H1 (cell line): Measurements from ENCODE around the gene ZNF512. TPM values are rescaled to one million over a fixed set of nuclear protein-coding genes. Genes with fewer than 3 reads are reported as not detected.

ENCODE experiments used
- CTCF ChIA-PET: fragments of 300-600 bp; sonication (Branson Sonifier 250); formaldehyde crosslinking; loops from one replicate; lab custom pipeline; 2021; ENCODE audit not compliant: partially characterized antibody; lab: Charles Lee
- POLR2A ChIA-PET: fragments of 300-600 bp; sonication (Branson Sonifier 250); formaldehyde crosslinking; loops from one replicate; lab custom pipeline; 2021; ENCODE audit warnings: inconsistent platforms; ENCODE audit not compliant: partially characterized antibody; lab: Charles Lee
- DNase-seq, 2 experiments: peaks; one replicate each; pipeline versions ENCODE4 v3.0.0 to v3.0.0-alpha.2; 2010 to 2022; ENCODE audit warnings: low spot score in 2 of 2, low read depth in 1 of 2, mixed read lengths in 1 of 2
- FAIRE-seq: peaks from 2 replicates; lab custom pipeline; 2011; peaks lifted over from hg19 to GRCh38; lab: Jason Lieb, UNC
- H2AFZ ChIP-seq: 2 replicates; pipeline ENCODE4 v1.8.1; 2012; ENCODE audit warnings: low read length, inconsistent platforms
- H2AK5ac ChIP-seq: 2 replicates; pipeline ENCODE4 v1.6.1; 2013; ENCODE audit warnings: low read depth, low read length
- H2BK120ac ChIP-seq: replicated peaks from 2 replicates; pipeline ENCODE3; 2013; ENCODE audit warnings: low read depth, low read length, inconsistent platforms
- H2BK12ac ChIP-seq: 2 replicates; pipeline ENCODE4 v1.6.1; 2013; ENCODE audit warnings: low read depth, low read length
- H2BK15ac ChIP-seq: 2 replicates; pipeline ENCODE4 v1.6.1; 2013; ENCODE audit warnings: low read length
- H2BK20ac ChIP-seq: 2 replicates; pipeline ENCODE4 v1.6.1; 2013; ENCODE audit warnings: low read length
- H2BK5ac ChIP-seq: 2 replicates; pipeline ENCODE4 v1.6.1; 2013; ENCODE audit warnings: low read depth, low read length
- H3K14ac ChIP-seq: 2 replicates; pipeline ENCODE4 v1.6.1; 2013; ENCODE audit warnings: inconsistent platforms; ENCODE audit not compliant: insufficient read length
- H3K18ac ChIP-seq: 2 replicates; pipeline ENCODE4 v1.6.1; 2013; ENCODE audit warnings: low read length; ENCODE audit errors: extremely low read depth
- H3K23ac ChIP-seq: 2 replicates; pipeline ENCODE4 v1.6.1; 2013; ENCODE audit warnings: inconsistent platforms; ENCODE audit not compliant: insufficient read length
- H3K23me2 ChIP-seq: 2 replicates; pipeline ENCODE4 v1.6.1; 2013; ENCODE audit warnings: low read depth, low read length
- H3K27ac ChIP-seq: 2 replicates; pipeline ENCODE4 v1.6.1; 2011; ENCODE audit warnings: low read depth, low read length, inconsistent platforms
- H3K27me3 ChIP-seq, 4 experiments: replicated peaks in 1 of 4; 1 replicate in 1 of 4; 2 replicates in 3 of 4; pipeline versions ENCODE4 v1.6.1 to v1.8.1; 2011 to 2013; ENCODE audit warnings: low read length in 3 of 4, mild to moderate bottlenecking in 3 of 4, inconsistent platforms in 2 of 4, mixed read lengths in 2 of 4, moderate library complexity in 1 of 4; ENCODE audit not compliant: control insufficient read depth in 3 of 4, insufficient read depth in 3 of 4; ENCODE audit errors: extremely low read depth in 1 of 4
- H3K36me3 ChIP-seq, 4 experiments: 2 replicates each; pipeline versions ENCODE4 v1.6.1 to v1.8.1; 2011 to 2013; ENCODE audit warnings: mild to moderate bottlenecking in 4 of 4, low read length in 3 of 4, moderate library complexity in 2 of 4, control low read depth in 1 of 4, inconsistent platforms in 1 of 4; ENCODE audit not compliant: insufficient read depth in 4 of 4, control insufficient read depth in 2 of 4
- H3K4ac ChIP-seq: replicated peaks from 2 replicates; pipeline ENCODE3; 2013; ENCODE audit warnings: low read length, low read depth, mixed read lengths, inconsistent platforms; ENCODE audit not compliant: insufficient read length
- H3K4me1 ChIP-seq, 4 experiments: replicated peaks in 1 of 4; 1 replicate in 1 of 4; 2 replicates in 3 of 4; pipeline versions ENCODE4 v1.6.1 to v1.8.1; 2011 to 2013; ENCODE audit warnings: low read length in 3 of 4, inconsistent platforms in 2 of 4, mixed read lengths in 1 of 4; ENCODE audit not compliant: insufficient read depth in 4 of 4, control insufficient read depth in 3 of 4
- H3K4me2 ChIP-seq, 2 experiments: 2 replicates each; pipeline versions ENCODE4 v1.6.1 to v1.8.1; 2011 to 2013; ENCODE audit warnings: low read depth in 2 of 2, low read length in 2 of 2, control low read depth in 1 of 2, inconsistent platforms in 1 of 2, mild to moderate bottlenecking in 1 of 2; ENCODE audit not compliant: insufficient read depth in 1 of 2
- H3K4me3 ChIP-seq, 4 experiments: fragments of 200-600, 300-600 bp in 1 of 4; sonication (generic), shearing (Covaris generic), sonication (Bioruptor Twin) in 1 of 4; 2 replicates each; pipeline versions ENCODE4 v1.5.1 to v1.8.1; 2011 to 2016; ENCODE audit warnings: low read length in 4 of 4, low read depth in 3 of 4, control low read depth in 2 of 4, inconsistent platforms in 2 of 4, mild to moderate bottlenecking in 2 of 4, mixed read lengths in 1 of 4, moderate library complexity in 1 of 4; ENCODE audit not compliant: insufficient read depth in 2 of 4; ENCODE audit errors: extremely low read depth in 1 of 4
- H3K56ac ChIP-seq: replicated peaks from 2 replicates; pipeline ENCODE3; 2013; ENCODE audit warnings: low read depth, mild to moderate bottlenecking, mixed read lengths, low read length, inconsistent platforms; ENCODE audit not compliant: insufficient read length
- H3K79me1 ChIP-seq: 2 replicates; pipeline ENCODE4 v1.6.1; 2013; ENCODE audit warnings: low read depth, low read length, control low read depth
- H3K79me2 ChIP-seq, 2 experiments: 2 replicates each; pipeline versions ENCODE4 v1.6.1 to v1.8.1; 2012 to 2013; ENCODE audit warnings: low read length in 2 of 2, mild to moderate bottlenecking in 2 of 2, inconsistent platforms in 1 of 2; ENCODE audit not compliant: insufficient read depth in 2 of 2, control insufficient read depth in 1 of 2
- H3K9ac ChIP-seq, 4 experiments: replicated peaks in 1 of 4; 1 replicate in 1 of 4; 2 replicates in 3 of 4; pipeline versions ENCODE4 v1.6.1 to v1.8.1; 2011 to 2013; ENCODE audit warnings: low read depth in 3 of 4, low read length in 3 of 4, control low read depth in 2 of 4, mild to moderate bottlenecking in 2 of 4, moderate library complexity in 2 of 4, inconsistent platforms in 1 of 4; ENCODE audit errors: extremely low read depth in 1 of 4
- H3K9me3 ChIP-seq, 2 experiments: 2 replicates each; pipeline versions ENCODE4 v1.6.1 to v1.8.1; 2012 to 2013; ENCODE audit warnings: mild to moderate bottlenecking in 2 of 2, moderate library complexity in 2 of 2, control low read depth in 1 of 2, inconsistent platforms in 1 of 2, low read depth in 1 of 2, low read length in 1 of 2, mixed read lengths in 1 of 2; ENCODE audit not compliant: insufficient read depth in 2 of 2
- H4K20me1 ChIP-seq, 2 experiments: replicated peaks in 1 of 2; 2 replicates each; pipeline versions ENCODE3 to v1.8.1; 2011 to 2013; ENCODE audit warnings: inconsistent platforms in 2 of 2, low read length in 2 of 2, mild to moderate bottlenecking in 1 of 2; ENCODE audit not compliant: insufficient read depth in 2 of 2, control insufficient read depth in 1 of 2
- H4K5ac ChIP-seq: 2 replicates; pipeline ENCODE4 v1.6.1; 2013; ENCODE audit warnings: low read length, low read depth, mixed read lengths, inconsistent platforms; ENCODE audit not compliant: insufficient read length
- H4K8ac ChIP-seq: 2 replicates; pipeline ENCODE4 v1.8.0; 2013; ENCODE audit warnings: mild to moderate bottlenecking, moderate library complexity, low read length, inconsistent platforms; ENCODE audit not compliant: insufficient read depth; ENCODE audit errors: extremely low read depth
- H4K91ac ChIP-seq: replicated peaks from 2 replicates; pipeline ENCODE3; 2013; ENCODE audit warnings: low read length, mixed read lengths, inconsistent platforms; ENCODE audit not compliant: insufficient read length
- EZH2 ChIP-seq: fragments of 200-600 bp; sonication (generic); IDR thresholded peaks from 2 replicates; pipeline ENCODE4 v1.7.1; 2012; ENCODE audit warnings: low read depth, mild to moderate bottlenecking, moderate library complexity, low read length, inconsistent platforms; ENCODE audit not compliant: severe bottlenecking
- KDM1A ChIP-seq: fragments of 200-600, 300-600 bp; sonication (generic); IDR thresholded peaks from 2 replicates; pipeline ENCODE4 v1.7.1; 2016; ENCODE audit warnings: mild to moderate bottlenecking, low read length, borderline replicate concordance
- NRF1 ChIP-seq: IDR thresholded peaks from 2 replicates; pipeline ENCODE4 v1.6.1; 2011; ENCODE audit warnings: mild to moderate bottlenecking, low read depth, low read length, improper control_type of control experiment
- POU5F1 ChIP-seq: IDR thresholded peaks from 2 replicates; pipeline ENCODE4 v1.6.1; 2011; ENCODE audit warnings: low read depth, mild to moderate bottlenecking, low read length, moderate library complexity
- WGBS, 2 experiments: shearing (Covaris generic) in 1 of 2; methylation state at CpG; one replicate each; pipeline versions ENCODE4 v1.1.6 to v1.1.7; 2013 to 2015; ENCODE audit warnings: low lambda C conversion rate in 2 of 2, mixed read lengths in 2 of 2, inconsistent platforms in 1 of 2, low coverage in 1 of 2, missing lambda C conversion rate in 1 of 2; ENCODE audit not compliant: insufficient replicate concordance in 2 of 2, insufficient coverage in 1 of 2, insufficient read length in 1 of 2; ENCODE audit errors: extremely low coverage in 1 of 2, missing lambda C conversion rate in 1 of 2; 5-methylcytosine and 5-hydroxymethylcytosine counted together
- polyA plus RNA-seq, 7 experiments: library from polyadenylated mRNA; depleted of rRNA in 3 of 7; stranded (reverse) in 5 of 7; unstranded in 2 of 7; fragments of >200 nt in 5 of 7; fragments of 200-250 nt in 2 of 7; gene quantifications; 1 replicate in 5 of 7; 2 replicates in 1 of 7; 4 replicates in 1 of 7; pipeline versions ENCODE4 v1.2.1 to v1.2.3, GENCODE V29; 2011 to 2013; ENCODE audit warnings: missing spikeins in 2 of 7, mixed read lengths in 2 of 7
- total RNA-seq: library from RNA; stranded (reverse); fragmentation: NEBNext Ultra II Directional; extraction: Animal tissue kit (Norgen Biotek cat#: 25700); gene quantifications from 2 replicates; pipeline ENCODE4 v1.2.1, GENCODE V29; 2021
- TF ChIP-seq, protein P1 (sequence below): IDR thresholded peaks from 2 replicates; pipeline ENCODE4 v1.6.1; 2011; ENCODE audit warnings: low read depth, mild to moderate bottlenecking, low read length; ENCODE audit not compliant: insufficient read depth

The ZNF512 gene
- total and polyA plus RNA-seq, 2 of the 8 experiments (the other 6 are each of a cell fraction or from before 2014, with no cell fraction given): 17.6 to 37.9 TPM

DNA sequence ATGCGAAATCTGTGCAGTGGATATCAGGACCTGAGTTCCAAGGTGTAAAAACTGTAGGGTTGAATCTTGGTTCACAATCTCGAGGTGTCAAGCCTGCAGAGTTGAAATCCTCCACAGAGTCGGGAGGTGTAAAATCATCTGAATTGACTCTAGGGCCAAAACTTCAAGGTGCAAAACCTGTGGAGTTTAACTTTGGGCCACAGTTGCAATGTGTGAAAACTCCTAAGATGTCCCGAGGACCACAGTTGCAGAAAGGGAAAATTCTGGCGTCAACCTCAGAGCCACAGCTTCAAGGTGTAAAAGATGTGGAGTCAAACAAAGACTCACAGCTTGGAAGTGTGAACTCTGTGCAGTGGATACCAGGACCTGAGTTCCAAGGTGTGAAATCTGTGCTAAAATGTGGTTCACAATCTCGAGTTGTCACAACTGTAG is 9.8 kb upstream of the ZNF512 start:
- H3K56ac ChIP-seq: no peak overlapping the region
- H3K4me2 ChIP-seq: no peak overlapping the region
- peaks cover 5% of the 10 kb centered on the region in 2 experiments; a peak in 1 of 4 replicates for H3K9me3 ChIP-seq
- WGBS, 2 experiments: 75% methylated on average over 6 of the region's 6 CpGs; no CpG with 5 or more reads in 1 of the 2 experiments
- no peaks in the 10 kb centered on the region for H3K79me2 ChIP-seq
- H4K20me1 ChIP-seq: no peaks in the 10 kb centered on the region
- ChIA-PET POLR2A (interaction anchor here (2.7 kb wide), 1 partner anchor 10 kb away, joined by 12 read pairs; the partner anchor contains the start of gene ZNF512), CTCF (no interaction called here)
- H3K27ac ChIP-seq: no peak overlapping the region
- no peak overlapping the region for H2AFZ ChIP-seq
- H4K5ac ChIP-seq: no peak overlapping the region
- no peak overlapping the region for H2BK15ac ChIP-seq
- no peak overlapping the region for H2BK120ac ChIP-seq
- no peaks in the 10 kb centered on the region for H3K36me3 ChIP-seq
- no peaks in the 10 kb centered on the region for H3K79me1 ChIP-seq
- no peak overlapping the region for H4K8ac ChIP-seq
- no peak for DNase-seq
- H3K14ac ChIP-seq: no peak overlapping the region
- H3K9ac ChIP-seq: no peak overlapping the region
- H2BK20ac ChIP-seq: no peak overlapping the region
- H2AK5ac ChIP-seq: no peak overlapping the region
- no peak for FAIRE-seq
- H4K91ac ChIP-seq: no peak overlapping the region
- H2BK12ac ChIP-seq: no peak overlapping the region
- H3K4me3 ChIP-seq: no peak overlapping the region
- no peak overlapping the region for H3K23ac ChIP-seq
- H3K27me3 ChIP-seq: peaks cover 0 to 6% (median 1%) of the 10 kb centered on the region in 4 experiments; a peak in 2 of 7 replicates
- H3K18ac ChIP-seq: no peak overlapping the region
- no peak overlapping the region for H2BK5ac ChIP-seq
- no peaks in the 10 kb centered on the region for H3K4me1 ChIP-seq
- H3K4ac ChIP-seq: no peak overlapping the region
- H3K23me2 ChIP-seq: no peaks in the 10 kb centered on the region
- TF ChIP-seq EZH2 (no peak), NRF1 (no peak), POU5F1 (no peak), KDM1A (no peak)
- TF ChIP-seq, protein P1, sequence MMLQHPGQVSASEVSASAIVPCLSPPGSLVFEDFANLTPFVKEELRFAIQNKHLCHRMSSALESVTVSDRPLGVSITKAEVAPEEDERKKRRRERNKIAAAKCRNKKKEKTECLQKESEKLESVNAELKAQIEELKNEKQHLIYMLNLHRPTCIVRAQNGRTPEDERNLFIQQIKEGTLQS: no peak
